Ovary (tissue), 3 donors: ENCODE measurements around the gene EPC2.

Experiments used
- CTCF ChIP-seq, 3 donors: fragments of 450-650 bp in 2 of 3; fragments of 200-600 bp in 1 of 3; IDR thresholded peaks; one replicate each; pipeline versions ENCODE4 v1.5.1 to v1.8.0; 2016 to 2022; ENCODE audit warnings: antibody characterized with exemption in 3 of 3, mild to moderate bottlenecking in 1 of 3
- POLR2A ChIP-seq: fragments of 450-650 bp; IDR thresholded peaks from one replicate; pipeline ENCODE4 v1.6.1; 2017; ENCODE audit warnings: antibody characterized with exemption, mild to moderate bottlenecking, moderate library complexity
- donor health status: DM: no; HTN: no; CAD: no.

DNA sequence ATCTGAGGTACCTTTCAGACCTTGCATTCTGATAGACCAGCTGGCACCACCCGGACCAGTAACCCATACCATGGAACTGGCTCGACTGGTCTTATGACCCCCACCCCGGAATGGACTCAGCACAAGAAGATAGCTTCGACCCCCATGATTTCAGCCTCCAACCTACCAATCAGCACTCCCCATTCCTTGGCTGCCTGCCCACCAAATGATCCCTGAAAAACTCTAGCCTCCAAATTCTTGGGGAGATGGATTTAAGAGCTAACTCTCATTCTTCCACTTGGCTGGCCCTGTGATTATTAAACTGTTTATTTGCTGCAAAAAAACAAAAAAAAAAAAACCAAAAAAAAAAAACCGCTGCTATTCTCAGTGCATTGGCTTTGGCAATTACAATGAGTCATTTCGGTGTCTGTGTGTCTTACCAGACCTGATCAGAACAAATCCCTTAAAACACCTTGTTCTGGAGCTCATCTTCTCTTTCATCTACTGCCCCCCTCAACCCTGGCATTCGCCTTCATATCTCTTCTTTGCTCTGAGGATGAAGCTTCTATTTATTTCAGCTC, 170.4 kb downstream of the EPC2 start:
- no peak for TF ChIP-seq POLR2A
- no peak for TF ChIP-seq CTCF (IDR thresholded peaks at IDR 0.05)
